A549 treated with AZD2906 at 1 μM for 4 hours (cell line): ENCODE data around the gene MAGEB4. TPM values are rescaled to one million over a fixed set of nuclear protein-coding genes. Genes with fewer than 3 reads are reported as not detected.

ENCODE experiments used
- total RNA-seq: library from RNA; stranded (reverse); fragments of 200-300 nt; extraction: Qiagen RNA extraction; gene quantifications from 5 replicates; pipeline ENCODE4 v1.2.3, GENCODE V29; 2022

Gene MAGEB4
- total RNA-seq, result not detected in 5 replicates

GRCh38 chrX:30241724-30242415 is at the start of gene MAGEB4:
TSS of gene MAGEB4 (plus strand) at chrX:30242000. CDS start at chrX:30242136, 136 bp downstream.

GRCh38 chrX:30215357-30215843 is 26.4 kb upstream of the MAGEB4 start, which contains the start of gene MAGEB2:
TSS of gene MAGEB2 (plus strand) at chrX:30215563. CDS start at chrX:30218581, 3,018 bp downstream.

GRCh38 chrX:30230395-30230794 is 11.4 kb upstream of the MAGEB4 start, which contains the start of gene MAGEB3:
TSS of gene MAGEB3 (plus strand) at chrX:30230657. CDS start at chrX:30235925, 5,268 bp downstream.

GRCh38 chrX:30246769-30247489 is 5.1 kb downstream of the MAGEB4 start, which contains the start of gene MAGEB1:
TSS of gene MAGEB1 (plus strand) at chrX:30247146. CDS start at chrX:30250494, 3,348 bp downstream.

Other genes starting within 250 kb of the MAGEB4 start
- gene MAGEB2, start 26.4 kb upstream of the MAGEB4 start, total RNA-seq, result not detected in 5 replicates
- not detected in 5 replicates for gene MAGEB3, start 11.3 kb upstream of the MAGEB4 start, total RNA-seq
- gene MAGEB1, start 5.1 kb downstream of the MAGEB4 start, total RNA-seq, result not detected in 5 replicates
- gene NR0B1, start 67.4 kb downstream of the MAGEB4 start, total RNA-seq, result 15.9 to 29.0 TPM (median 19.5 TPM) in 5 replicates